ENCODE data around the gene USP15.

GRCh38 chr12:62267026-62267425, 6.8 kb downstream of the USP15 start:
- TF ChIP-seq, protein P1, sequence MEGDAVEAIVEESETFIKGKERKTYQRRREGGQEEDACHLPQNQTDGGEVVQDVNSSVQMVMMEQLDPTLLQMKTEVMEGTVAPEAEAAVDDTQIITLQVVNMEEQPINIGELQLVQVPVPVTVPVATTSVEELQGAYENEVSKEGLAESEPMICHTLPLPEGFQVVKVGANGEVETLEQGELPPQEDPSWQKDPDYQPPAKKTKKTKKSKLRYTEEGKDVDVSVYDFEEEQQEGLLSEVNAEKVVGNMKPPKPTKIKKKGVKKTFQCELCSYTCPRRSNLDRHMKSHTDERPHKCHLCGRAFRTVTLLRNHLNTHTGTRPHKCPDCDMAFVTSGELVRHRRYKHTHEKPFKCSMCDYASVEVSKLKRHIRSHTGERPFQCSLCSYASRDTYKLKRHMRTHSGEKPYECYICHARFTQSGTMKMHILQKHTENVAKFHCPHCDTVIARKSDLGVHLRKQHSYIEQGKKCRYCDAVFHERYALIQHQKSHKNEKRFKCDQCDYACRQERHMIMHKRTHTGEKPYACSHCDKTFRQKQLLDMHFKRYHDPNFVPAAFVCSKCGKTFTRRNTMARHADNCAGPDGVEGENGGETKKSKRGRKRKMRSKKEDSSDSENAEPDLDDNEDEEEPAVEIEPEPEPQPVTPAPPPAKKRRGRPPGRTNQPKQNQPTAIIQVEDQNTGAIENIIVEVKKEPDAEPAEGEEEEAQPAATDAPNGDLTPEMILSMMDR (IDR thresholded peaks at IDR 0.05), result no peak
- no peak for TF ChIP-seq POLR2A (IDR thresholded peaks at IDR 0.05)

Data from lower leg skin (tissue), 3 donors.